ENCODE measurements around the gene LRRK2. TPM values are rescaled to one million over a fixed set of nuclear protein-coding genes. Genes with fewer than 3 reads are reported as not detected.

The LRRK2 gene
- total RNA-seq, 5 donors from 2014 or later (not counting 1 experiment from before 2014, with no cell fraction given): 0.47 to 2.3 (median 1.8) TPM

GRCh38 chr12:40271981-40272664 is 47.3 kb downstream of the LRRK2 start:
- Histone ChIP-seq H3K27ac (ENCODE audit: low read length) (no peak overlapping the region), H3K9me3 (no peaks in the 10 kb centered on the region), H3K4me1 (ENCODE audit: control insufficient read depth in 1 of 2, extremely low read depth in 1 of 2, insufficient read depth in 2 of 2, low read length in 2 of 2) (no peaks in the 10 kb centered on the region), H3K36me3 (ENCODE audit: control insufficient read depth in 2 of 2, extremely low read depth in 1 of 2, insufficient read depth in 1 of 2, low read length in 1 of 2) (no peaks in the 10 kb centered on the region), H3K4me3 (ENCODE audit: control insufficient read depth in 1 of 2, extremely low read depth in 1 of 2, low read length in 1 of 2) (no peak overlapping the region), H3K27me3 (replicated peaks in 1 of 2; ENCODE audit: control insufficient read depth in 2 of 2, extremely low read depth in 1 of 2, insufficient read depth in 2 of 2, low read length in 1 of 2) (no peaks in the 10 kb centered on the region)
- Mint-ChIP-seq H3K9me3 (no peaks in the 10 kb centered on the region), H3K4me3 (no peak overlapping the region), H3K4me1 (no peaks in the 10 kb centered on the region), H3K27me3 (no peaks in the 10 kb centered on the region), H3K27ac (no peak overlapping the region), H3K36me3 (no peaks in the 10 kb centered on the region)
- ChIA-PET POLR2A (no interaction called here), CTCF (no interaction called here)
- WGBS (ENCODE audit: insufficient coverage): 45% methylated on average over 4 of the region's 6 CpGs
- ATAC-seq (replicated peaks in 1 of 4): no peak
- DNase-seq: no peak

- H3K36me3 Mint-ChIP-seq: no peaks in the 10 kb centered on the region
- Histone ChIP-seq H3K27ac (ENCODE audit: low read length) (no peak overlapping the region), H3K4me1 (ENCODE audit: control insufficient read depth in 1 of 2, extremely low read depth in 1 of 2, insufficient read depth in 2 of 2, low read length in 2 of 2) (no peaks in the 10 kb centered on the region), H3K27me3 (replicated peaks in 1 of 2; ENCODE audit: control insufficient read depth in 2 of 2, extremely low read depth in 1 of 2, insufficient read depth in 2 of 2, low read length in 1 of 2) (no peaks in the 10 kb centered on the region), H3K4me3 (ENCODE audit: control insufficient read depth in 1 of 2, extremely low read depth in 1 of 2, low read length in 1 of 2) (no peak overlapping the region), H3K36me3 (ENCODE audit: control insufficient read depth in 2 of 2, extremely low read depth in 1 of 2, insufficient read depth in 1 of 2, low read length in 1 of 2) (no peaks in the 10 kb centered on the region), H3K9me3 (no peaks in the 10 kb centered on the region)
- no peaks in the 10 kb centered on the region for H3K4me1 Mint-ChIP-seq
- no peak for ATAC-seq (replicated peaks in 1 of 4)
- H3K9me3 Mint-ChIP-seq: no peaks in the 10 kb centered on the region
- H3K4me3 Mint-ChIP-seq: no peak overlapping the region
- DNase-seq: no peak
- peaks cover 0 to 4% of the 10 kb centered on the region in 2 donors for H3K27me3 Mint-ChIP-seq
- H3K27ac Mint-ChIP-seq: no peak overlapping the region
- ChIA-PET POLR2A (no interaction called here), CTCF (no interaction called here)
- WGBS (ENCODE audit: insufficient coverage): no CpG with 5 or more reads among the region's 1 CpG
Measured at GRCh38 chr12:40281791-40282364, 57.1 kb downstream of the LRRK2 start.

DNA sequence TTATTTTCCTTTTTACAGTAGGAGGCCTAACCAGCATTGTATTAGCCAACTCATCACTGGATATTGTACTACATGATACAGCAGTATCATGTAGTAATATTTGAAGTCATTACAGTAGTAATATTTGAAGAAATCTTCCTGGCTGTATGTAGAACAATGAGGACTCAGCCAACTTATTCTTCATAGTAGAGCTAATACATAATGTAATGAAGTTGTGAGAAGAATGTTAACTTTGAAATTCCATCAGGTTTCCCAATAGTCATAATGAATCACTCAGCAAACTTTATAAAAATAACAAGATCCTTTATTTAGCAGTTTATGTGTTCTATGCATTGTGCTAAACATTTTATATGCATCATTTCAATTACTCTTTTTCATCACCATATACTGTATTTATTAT is 61.8 kb downstream of the LRRK2 start:
- no peaks in the 10 kb centered on the region for H3K9me3 ChIP-seq
- no peak overlapping the region for H3K4me3 ChIP-seq (ENCODE audit: control insufficient read depth in 1 of 2, extremely low read depth in 1 of 2, low read length in 1 of 2)
- Mint-ChIP-seq H3K36me3 (no peaks in the 10 kb centered on the region), H3K9me3 (peaks cover 0 to 7% (median 0%) of the 10 kb centered on the region in 3 donors), H3K27ac (no peak overlapping the region), H3K27me3 (no peaks in the 10 kb centered on the region), H3K4me3 (no peak overlapping the region), H3K4me1 (no peaks in the 10 kb centered on the region)
- ChIA-PET POLR2A (interaction anchor here in 1 of 2 donors (0.6 kb wide), 1 partner anchor 78 kb away, joined by 3 read pairs; no protein-coding TSS in a partner anchor), CTCF (no interaction called here)
- DNase-seq (no peak), ATAC-seq (replicated peaks in 1 of 4) (no peak)
- no peaks in the 10 kb centered on the region for H3K27me3 ChIP-seq (replicated peaks in 1 of 2; ENCODE audit: control insufficient read depth in 2 of 2, extremely low read depth in 1 of 2, insufficient read depth in 2 of 2, low read length in 1 of 2)
- H3K4me1 ChIP-seq (ENCODE audit: control insufficient read depth in 1 of 2, extremely low read depth in 1 of 2, insufficient read depth in 2 of 2, low read length in 2 of 2): no peaks in the 10 kb centered on the region
- H3K27ac ChIP-seq (ENCODE audit: low read length): no peak overlapping the region
- H3K36me3 ChIP-seq (ENCODE audit: control insufficient read depth in 2 of 2, extremely low read depth in 1 of 2, insufficient read depth in 1 of 2, low read length in 1 of 2): no peaks in the 10 kb centered on the region

GRCh38 chr12:40287369-40287975 is 62.7 kb downstream of the LRRK2 start:
- Histone ChIP-seq H3K27me3 (replicated peaks in 1 of 2; ENCODE audit: control insufficient read depth in 2 of 2, extremely low read depth in 1 of 2, insufficient read depth in 2 of 2, low read length in 1 of 2) (no peaks in the 10 kb centered on the region), H3K36me3 (ENCODE audit: control insufficient read depth in 2 of 2, extremely low read depth in 1 of 2, insufficient read depth in 1 of 2, low read length in 1 of 2) (no peaks in the 10 kb centered on the region), H3K4me1 (ENCODE audit: control insufficient read depth in 1 of 2, extremely low read depth in 1 of 2, insufficient read depth in 2 of 2, low read length in 2 of 2) (no peaks in the 10 kb centered on the region), H3K9me3 (no peaks in the 10 kb centered on the region), H3K27ac (ENCODE audit: low read length) (no peak overlapping the region), H3K4me3 (ENCODE audit: control insufficient read depth in 1 of 2, extremely low read depth in 1 of 2, low read length in 1 of 2) (no peak overlapping the region)
- no peaks in the 10 kb centered on the region for H3K36me3 Mint-ChIP-seq
- no peaks in the 10 kb centered on the region for H3K4me1 Mint-ChIP-seq
- POLR2A ChIA-PET: no interaction called here
- no peak overlapping the region for H3K27ac Mint-ChIP-seq
- no peak overlapping the region for H3K4me3 Mint-ChIP-seq
- H3K9me3 Mint-ChIP-seq: peaks cover 0 to 7% (median 0%) of the 10 kb centered on the region in 3 donors
- 73% methylated on average over 3 of the region's 7 CpGs for WGBS (ENCODE audit: insufficient coverage)
- no peak for DNase-seq
- no peaks in the 10 kb centered on the region for H3K27me3 Mint-ChIP-seq
- no peak for ATAC-seq (replicated peaks in 1 of 4)
- CTCF ChIA-PET: no interaction called here

- H3K36me3 ChIP-seq (ENCODE audit: control insufficient read depth in 2 of 2, extremely low read depth in 1 of 2, insufficient read depth in 1 of 2, low read length in 1 of 2): no peaks in the 10 kb centered on the region
- no peak overlapping the region for H3K4me3 Mint-ChIP-seq
Measured at GRCh38 chr12:40292788-40293429, 68.1 kb downstream of the LRRK2 start.

GRCh38 chr12:40298341-40298740 is 73.5 kb downstream of the LRRK2 start:
- Mint-ChIP-seq H3K9me3 (peaks cover 0 to 3% (median 0%) of the 10 kb centered on the region in 3 donors), H3K27me3 (peaks cover 3 to 4% of the 10 kb centered on the region in 2 donors), H3K4me1 (no peaks in the 10 kb centered on the region), H3K27ac (no peak overlapping the region), H3K36me3 (no peaks in the 10 kb centered on the region), H3K4me3 (no peak overlapping the region)
- no peak for DNase-seq
- H3K27ac ChIP-seq (ENCODE audit: low read length): no peak overlapping the region
- ChIA-PET CTCF (no interaction called here), POLR2A (no interaction called here)
- H3K9me3 ChIP-seq: no peaks in the 10 kb centered on the region
- H3K4me3 ChIP-seq (ENCODE audit: control insufficient read depth in 1 of 2, extremely low read depth in 1 of 2, low read length in 1 of 2): no peak overlapping the region
- no peaks in the 10 kb centered on the region for H3K36me3 ChIP-seq (ENCODE audit: control insufficient read depth in 2 of 2, extremely low read depth in 1 of 2, insufficient read depth in 1 of 2, low read length in 1 of 2)
- ATAC-seq (replicated peaks in 1 of 4): no peak
- H3K27me3 ChIP-seq (replicated peaks in 1 of 2; ENCODE audit: control insufficient read depth in 2 of 2, extremely low read depth in 1 of 2, insufficient read depth in 2 of 2, low read length in 1 of 2): no peaks in the 10 kb centered on the region
- WGBS (ENCODE audit: insufficient coverage): 75% methylated on average over 2 of the region's 8 CpGs
- no peaks in the 10 kb centered on the region for H3K4me1 ChIP-seq (ENCODE audit: control insufficient read depth in 1 of 2, extremely low read depth in 1 of 2, insufficient read depth in 2 of 2, low read length in 2 of 2)

More at GRCh38 chr12:40292788-40293429, 68.1 kb downstream of the LRRK2 start:
- Histone ChIP-seq H3K9me3 (no peaks in the 10 kb centered on the region), H3K27me3 (replicated peaks in 1 of 2; ENCODE audit: control insufficient read depth in 2 of 2, extremely low read depth in 1 of 2, insufficient read depth in 2 of 2, low read length in 1 of 2) (no peaks in the 10 kb centered on the region), H3K27ac (ENCODE audit: low read length) (no peak overlapping the region), H3K4me1 (ENCODE audit: control insufficient read depth in 1 of 2, extremely low read depth in 1 of 2, insufficient read depth in 2 of 2, low read length in 2 of 2) (no peaks in the 10 kb centered on the region), H3K4me3 (ENCODE audit: control insufficient read depth in 1 of 2, extremely low read depth in 1 of 2, low read length in 1 of 2) (no peak overlapping the region)
- no CpG with 5 or more reads among the region's 3 CpGs for WGBS (ENCODE audit: insufficient coverage)
- Mint-ChIP-seq H3K36me3 (no peaks in the 10 kb centered on the region), H3K9me3 (peaks cover 0 to 7% (median 3%) of the 10 kb centered on the region in 3 donors), H3K27ac (no peak overlapping the region), H3K4me1 (no peaks in the 10 kb centered on the region), H3K27me3 (peaks cover 3 to 4% of the 10 kb centered on the region in 2 donors)
- ATAC-seq (replicated peaks in 1 of 4) (no peak), DNase-seq (no peak)
- POLR2A ChIA-PET: no interaction called here
- CTCF ChIA-PET: no interaction called here
